GM11168 (cell line): ENCODE measurements around the gene DCAF4L1.

ENCODE experiments used
- in situ Hi-C: fragments of 300-500 bp; cut with MboI; formaldehyde crosslinking; loops from one replicate; pipeline ENCODE4 v1.12.0; 2022; ENCODE audit warnings: low sequenced_read_pairs; ENCODE audit not compliant: unreplicated experiment

The DCAF4L1 gene

GRCh38 chr4:41981456-41981855, at the start of gene DCAF4L1:
DCAF4L1 (plus strand) TSS chr4:41981756; CDS start chr4:41981793, 37 bp downstream.
- in situ Hi-C loops: no loop called here

GRCh38 chr4:41932988-41933387, 48.6 kb upstream of the DCAF4L1 start:
- in situ Hi-C loops: no loop called here

GRCh38 chr4:41933997-41934503, 47.5 kb upstream of the DCAF4L1 start:
- in situ Hi-C loops: no loop called here

GRCh38 chr4:41934514-41934900, 47.0 kb upstream of the DCAF4L1 start:
- in situ Hi-C loops: no loop called here

- in situ Hi-C loops: no loop called here
These were observed 46.5 kb upstream of the DCAF4L1 start, which contains the start of gene TMEM33 for GRCh38 chr4:41934901-41935651. TMEM33 (plus strand) TSS chr4:41935429; CDS start chr4:41935485, 56 bp downstream.

GRCh38 chr4:41935652-41936021, 45.9 kb upstream of the DCAF4L1 start:
- in situ Hi-C loops: no loop called here

- in situ Hi-C loops: no loop called here
These were observed 42.4 kb upstream of the DCAF4L1 start for GRCh38 chr4:41939016-41939626.

GRCh38 chr4:41940834-41941233, 40.7 kb upstream of the DCAF4L1 start:
- in situ Hi-C loops: no loop called here

- in situ Hi-C loops: no loop called here
These were observed 38.0 kb upstream of the DCAF4L1 start for GRCh38 chr4:41943506-41943905.

- in situ Hi-C loops: no loop called here
These were observed 37.5 kb upstream of the DCAF4L1 start for GRCh38 chr4:41944089-41944488.

- in situ Hi-C loops: no loop called here
These were observed 32.0 kb upstream of the DCAF4L1 start for GRCh38 chr4:41949531-41949930.

- in situ Hi-C loops: no loop called here
These were observed 23.9 kb upstream of the DCAF4L1 start for GRCh38 chr4:41957634-41958033.

- in situ Hi-C loops: no loop called here
These were observed 18.5 kb upstream of the DCAF4L1 start for GRCh38 chr4:41963105-41963504.

GRCh38 chr4:41964401-41964800, 17.2 kb upstream of the DCAF4L1 start:
- in situ Hi-C loops: no loop called here

GRCh38 chr4:41967392-41967791, 14.2 kb upstream of the DCAF4L1 start:
- in situ Hi-C loops: no loop called here

GRCh38 chr4:41969671-41970070, 11.9 kb upstream of the DCAF4L1 start:
- in situ Hi-C loops: no loop called here

- in situ Hi-C loops: no loop called here
These were observed 6.2 kb upstream of the DCAF4L1 start for GRCh38 chr4:41975341-41975740.

- in situ Hi-C loops: no loop called here
These were observed 4.6 kb upstream of the DCAF4L1 start for GRCh38 chr4:41976775-41977516.

GRCh38 chr4:41977709-41978108, 3.8 kb upstream of the DCAF4L1 start:
- in situ Hi-C loops: no loop called here

GRCh38 chr4:41982716-41983115, 1.2 kb downstream of the DCAF4L1 start:
- in situ Hi-C loops: no loop called here

GRCh38 chr4:41985151-41985550, 3.6 kb downstream of the DCAF4L1 start:
- in situ Hi-C loops: no loop called here
